Measurements from ENCODE around the gene NFAM1. TPM values are rescaled to one million over a fixed set of nuclear protein-coding genes. Genes with fewer than 3 reads are reported as not detected.

Gene NFAM1
- total and polyA plus RNA-seq, 2 experiments from 2014 or later = not detected

GRCh38 chr22:42343531-42344081 is 88.6 kb downstream of the NFAM1 start:
- in situ Hi-C loops (cut with MboI) = no loop called here
- Histone ChIP-seq H3K4me1 (ENCODE audit: insufficient read depth) (no peaks in the 10 kb centered on the region), H3K79me2 (ENCODE audit: insufficient read depth) (no peaks in the 10 kb centered on the region), H3K4me2 (ENCODE audit: unreplicated experiment) (no peak overlapping the region), H3K27ac (no peak overlapping the region), H3K9me3 (ENCODE audit: low read depth) (no peaks in the 10 kb centered on the region), H3K4me3 (no peak overlapping the region), H3K27me3 (replicated peaks; ENCODE audit: insufficient read depth) (no peaks in the 10 kb centered on the region), H3F3A (ENCODE audit: insufficient read depth) (no peaks in the 10 kb centered on the region), H3K9me2 (ENCODE audit: insufficient read depth) (no peaks in the 10 kb centered on the region), H4K20me1 (ENCODE audit: insufficient read depth) (no peaks in the 10 kb centered on the region), H2AFZ (no peak overlapping the region), H3K36me3 (ENCODE audit: low read depth) (no peaks in the 10 kb centered on the region), H3K9ac (no peak overlapping the region)
- TF ChIP-seq EZH2 (IDR thresholded peaks at IDR 0.05; ENCODE audit: insufficient read depth, poor library complexity, severe bottlenecking) = no peak
- TF ChIP-seq EZH2phosphoT487 (IDR thresholded peaks at IDR 0.05; ENCODE audit: insufficient read depth, low read depth) = no peak
- 1% methylated on average over 14 to 35 of the region's 97 CpGs for WGBS, 2 experiments (ENCODE audit: low coverage in 1 of 2, low lambda C conversion rate in 2 of 2, missing lambda C conversion rate in 2 of 2)
- DNase-seq = peak; percentile 56

GRCh38 chr22:42343121-42343454 is 89.1 kb downstream of the NFAM1 start:
- DNase-seq = no peak
- Histone ChIP-seq H2AFZ (no peak overlapping the region), H3K9me2 (ENCODE audit: insufficient read depth) (no peaks in the 10 kb centered on the region), H3K27me3 (replicated peaks; ENCODE audit: insufficient read depth) (no peaks in the 10 kb centered on the region), H3K79me2 (ENCODE audit: insufficient read depth) (no peaks in the 10 kb centered on the region), H3K36me3 (ENCODE audit: low read depth) (no peaks in the 10 kb centered on the region), H3K4me3 (peak overlapping the region; percentile 40; the same call in 1 of the 2 replicates), H3K4me1 (ENCODE audit: insufficient read depth) (no peaks in the 10 kb centered on the region), H3F3A (ENCODE audit: insufficient read depth) (no peaks in the 10 kb centered on the region), H3K9ac (no peak overlapping the region), H4K20me1 (ENCODE audit: insufficient read depth) (no peaks in the 10 kb centered on the region), H3K9me3 (ENCODE audit: low read depth) (no peaks in the 10 kb centered on the region), H3K4me2 (ENCODE audit: unreplicated experiment) (peak overlapping the region; percentile 35), H3K27ac (no peak overlapping the region)
- in situ Hi-C loops (cut with MboI) = no loop called here
- TF ChIP-seq EZH2 (IDR thresholded peaks at IDR 0.05; ENCODE audit: insufficient read depth, poor library complexity, severe bottlenecking) (no peak), EZH2phosphoT487 (IDR thresholded peaks at IDR 0.05; ENCODE audit: insufficient read depth, low read depth) (no peak)
- 37 to 57% methylated on average over 14 to 21 of the region's 22 CpGs for WGBS, 2 experiments (ENCODE audit: low coverage in 1 of 2, low lambda C conversion rate in 2 of 2, missing lambda C conversion rate in 2 of 2)

GRCh38 chr22:42342426-42343120 is 89.6 kb downstream of the NFAM1 start:
- in situ Hi-C loops (cut with MboI) = no loop called here
- DNase-seq = no peak
- WGBS, 2 experiments (ENCODE audit: low coverage in 1 of 2, low lambda C conversion rate in 2 of 2, missing lambda C conversion rate in 2 of 2) = 90% methylated on average over 11 of the region's 11 CpGs
- Histone ChIP-seq H2AFZ (no peak overlapping the region), H3K4me1 (ENCODE audit: insufficient read depth) (no peaks in the 10 kb centered on the region), H3K9me3 (ENCODE audit: low read depth) (no peaks in the 10 kb centered on the region), H3K4me2 (ENCODE audit: unreplicated experiment) (no peak overlapping the region), H3F3A (ENCODE audit: insufficient read depth) (no peaks in the 10 kb centered on the region), H3K27me3 (replicated peaks; ENCODE audit: insufficient read depth) (no peaks in the 10 kb centered on the region), H3K9me2 (ENCODE audit: insufficient read depth) (no peaks in the 10 kb centered on the region), H3K79me2 (ENCODE audit: insufficient read depth) (no peaks in the 10 kb centered on the region), H3K36me3 (ENCODE audit: low read depth) (no peaks in the 10 kb centered on the region), H3K4me3 (no peak overlapping the region), H3K9ac (no peak overlapping the region), H3K27ac (no peak overlapping the region), H4K20me1 (ENCODE audit: insufficient read depth) (no peaks in the 10 kb centered on the region)
- TF ChIP-seq EZH2phosphoT487 (IDR thresholded peaks at IDR 0.05; ENCODE audit: insufficient read depth, low read depth) (no peak), EZH2 (IDR thresholded peaks at IDR 0.05; ENCODE audit: insufficient read depth, poor library complexity, severe bottlenecking) (no peak)

GRCh38 chr22:42341779-42342178 is 90.4 kb downstream of the NFAM1 start:
- no peaks in the 10 kb centered on the region for H3K9me3 ChIP-seq (ENCODE audit: low read depth)
- in situ Hi-C loops (cut with MboI) = no loop called here

More at GRCh38 chr22:42341779-42342178, 90.4 kb downstream of the NFAM1 start:
- H3K4me2 ChIP-seq (ENCODE audit: unreplicated experiment) = no peak overlapping the region
- H3K27ac ChIP-seq = no peak overlapping the region
- H3K4me3 ChIP-seq = no peak overlapping the region
- 90 to 98% methylated on average over 4 of the region's 4 CpGs for WGBS, 2 experiments (ENCODE audit: low coverage in 1 of 2, low lambda C conversion rate in 2 of 2, missing lambda C conversion rate in 2 of 2)
- H2AFZ ChIP-seq = no peak overlapping the region
- H4K20me1 ChIP-seq (ENCODE audit: insufficient read depth) = no peaks in the 10 kb centered on the region
- H3K27me3 ChIP-seq (replicated peaks; ENCODE audit: insufficient read depth) = no peaks in the 10 kb centered on the region
- no peak for TF ChIP-seq EZH2phosphoT487 (IDR thresholded peaks at IDR 0.05; ENCODE audit: insufficient read depth, low read depth)
- no peak for TF ChIP-seq EZH2 (IDR thresholded peaks at IDR 0.05; ENCODE audit: insufficient read depth, poor library complexity, severe bottlenecking)
- DNase-seq = no peak
- no peaks in the 10 kb centered on the region for H3K9me2 ChIP-seq (ENCODE audit: insufficient read depth)
- H3K4me1 ChIP-seq (ENCODE audit: insufficient read depth) = no peaks in the 10 kb centered on the region
- no peaks in the 10 kb centered on the region for H3F3A ChIP-seq (ENCODE audit: insufficient read depth)
- H3K9ac ChIP-seq = no peak overlapping the region
- no peaks in the 10 kb centered on the region for H3K36me3 ChIP-seq (ENCODE audit: low read depth)
- H3K79me2 ChIP-seq (ENCODE audit: insufficient read depth) = no peaks in the 10 kb centered on the region
